Measurements from ENCODE around the gene UHMK1.

UHMK1 gene

DNA sequence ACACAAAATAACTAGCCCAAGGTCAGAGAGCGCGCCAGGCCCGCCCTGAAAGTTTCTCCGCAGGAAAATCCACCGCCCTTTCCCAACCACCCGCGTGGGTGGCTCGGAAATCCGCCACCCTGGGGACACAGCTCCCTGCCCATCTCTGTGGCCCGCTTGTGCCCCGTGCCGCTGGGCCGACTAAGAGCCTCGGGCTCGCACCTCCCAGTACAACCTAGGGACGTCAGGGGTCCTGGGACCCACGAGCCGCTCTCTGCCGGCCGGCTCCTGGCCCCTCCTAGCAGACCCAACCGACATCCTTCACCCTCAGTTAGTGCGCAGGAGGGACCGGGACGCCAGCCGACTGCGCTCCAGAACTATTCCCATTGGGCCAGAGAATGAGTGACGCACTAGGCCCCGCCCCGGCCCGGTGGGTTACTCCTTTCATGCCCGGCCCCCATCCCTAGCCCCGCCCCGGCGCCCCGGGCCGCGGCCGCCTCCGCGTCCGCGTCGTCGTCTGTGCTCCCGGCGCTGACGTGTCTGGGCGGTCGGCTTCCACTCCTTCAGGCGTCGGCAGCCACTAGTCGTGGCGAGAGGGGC is 63.5 kb downstream of the UHMK1 start:
- TF ChIP-seq CTCF (IDR thresholded peaks at IDR 0.05; ENCODE audit: extremely low read depth, insufficient read depth, missing control alignments) = no peak
- in situ Hi-C loops (cut with MboI; ENCODE audit: low pct_unique_long_range_greater_than_20kb, low sequenced_read_pairs, unreplicated experiment) = no loop called here
- peak; percentile 95 for DNase-seq (ENCODE audit: low spot score)

DNA sequence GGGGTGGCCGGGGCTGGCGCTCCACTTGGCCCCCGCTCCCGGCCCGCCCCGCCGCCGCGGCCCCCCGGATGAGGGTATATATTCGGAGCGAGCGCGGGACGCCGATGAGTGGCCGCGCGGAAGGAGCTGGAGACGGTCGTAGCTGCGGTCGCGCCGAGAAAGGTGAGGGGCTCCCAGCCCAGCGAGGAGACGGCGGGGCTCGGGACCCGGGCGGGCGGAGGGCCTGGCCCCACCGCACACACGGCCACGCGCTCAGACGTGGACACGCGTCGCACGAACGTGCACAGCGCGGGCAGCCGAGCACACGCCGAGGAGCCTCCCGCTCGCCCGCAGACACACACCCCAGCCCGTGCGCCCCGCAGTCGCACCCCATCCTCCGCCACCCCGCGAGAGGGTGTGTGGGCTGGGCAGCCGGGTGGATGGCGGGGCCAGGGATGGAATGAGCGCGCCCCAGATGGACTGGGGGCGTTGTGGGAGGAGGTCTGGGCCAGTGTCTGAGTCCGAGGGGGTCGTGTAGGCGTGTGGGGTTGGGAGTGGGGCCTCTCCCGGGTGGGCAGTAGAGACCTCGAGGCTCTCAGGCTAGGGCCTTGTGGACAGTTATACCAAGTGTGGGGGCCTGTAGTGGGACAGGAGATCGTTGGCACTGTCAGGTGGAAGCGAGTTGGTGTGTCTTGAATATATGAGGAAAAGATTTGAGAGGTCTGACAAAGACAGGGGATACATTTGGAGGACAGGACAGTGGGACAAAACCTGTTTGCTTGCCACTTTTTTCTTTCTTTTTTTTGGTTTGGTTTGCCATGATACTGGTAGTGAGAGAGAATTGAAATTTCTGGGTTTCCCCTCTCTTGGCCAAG is 64.2 kb downstream of the UHMK1 start, which contains the start of gene UAP1:
Gene UAP1 (plus strand): TSS at position 107 of the 854 bp plus-strand sequence. CDS start 4,347 bp downstream, outside the sequence.
- DNase-seq (ENCODE audit: low spot score) = no peak
- in situ Hi-C loops (cut with MboI; ENCODE audit: low pct_unique_long_range_greater_than_20kb, low sequenced_read_pairs, unreplicated experiment) = no loop called here
- no peak for TF ChIP-seq CTCF (IDR thresholded peaks at IDR 0.05; ENCODE audit: extremely low read depth, insufficient read depth, missing control alignments)

DNA sequence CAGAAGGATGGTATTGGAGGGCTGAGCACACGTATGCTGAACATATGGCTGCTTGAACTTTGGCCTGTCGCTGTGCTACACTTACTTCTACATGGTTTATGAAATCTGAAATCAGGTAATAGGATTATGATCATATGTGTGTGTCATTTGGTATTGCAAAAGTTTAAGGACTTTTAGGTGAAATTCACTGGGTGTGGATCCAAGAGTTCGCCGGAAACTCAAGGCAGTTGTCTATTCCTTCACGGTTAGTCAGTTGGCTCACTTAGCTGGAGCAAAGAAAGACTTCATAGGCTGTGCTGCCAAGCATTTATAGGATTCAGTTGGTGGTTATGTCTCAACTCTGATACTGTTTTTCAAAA is 64.8 kb downstream of the UHMK1 start:
- no peak for DNase-seq (ENCODE audit: low spot score)
- in situ Hi-C loops (cut with MboI; ENCODE audit: low pct_unique_long_range_greater_than_20kb, low sequenced_read_pairs, unreplicated experiment) = no loop called here
- no peak for TF ChIP-seq CTCF (IDR thresholded peaks at IDR 0.05; ENCODE audit: extremely low read depth, insufficient read depth, missing control alignments)

- TF ChIP-seq CTCF (IDR thresholded peaks at IDR 0.05; ENCODE audit: extremely low read depth, insufficient read depth, missing control alignments) = no peak
- DNase-seq (ENCODE audit: low spot score) = no peak
- in situ Hi-C loops (cut with MboI; ENCODE audit: low pct_unique_long_range_greater_than_20kb, low sequenced_read_pairs, unreplicated experiment) = no loop called here
These were observed 67.2 kb downstream of the UHMK1 start for GRCh38 chr1:162564762-162565218.

DNA sequence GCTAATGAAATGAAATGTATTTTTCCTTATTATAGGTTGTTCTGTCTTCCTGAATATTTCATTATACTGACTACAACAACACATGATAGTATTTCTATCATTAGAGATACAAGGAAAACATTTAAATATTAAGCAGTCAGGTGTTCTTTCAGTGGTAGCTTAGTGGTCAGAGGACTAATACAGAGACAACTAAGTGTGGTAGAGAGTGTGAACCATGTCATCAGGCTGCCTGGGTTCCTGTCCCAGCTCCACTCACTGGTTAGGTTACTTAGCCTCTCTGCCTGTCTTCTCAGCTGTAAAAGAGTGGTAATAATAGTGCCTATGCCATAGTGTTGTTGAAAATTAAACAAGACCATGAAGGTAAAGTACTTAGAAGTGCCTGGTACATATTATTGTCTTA is 67.8 kb downstream of the UHMK1 start:
- in situ Hi-C loops (cut with MboI; ENCODE audit: low pct_unique_long_range_greater_than_20kb, low sequenced_read_pairs, unreplicated experiment) = no loop called here
- no peak for TF ChIP-seq CTCF (IDR thresholded peaks at IDR 0.05; ENCODE audit: extremely low read depth, insufficient read depth, missing control alignments)
- peak; percentile 16 for DNase-seq (ENCODE audit: low spot score)

- no peak for TF ChIP-seq CTCF (IDR thresholded peaks at IDR 0.05; ENCODE audit: extremely low read depth, insufficient read depth, missing control alignments)
- in situ Hi-C loops (cut with MboI; ENCODE audit: low pct_unique_long_range_greater_than_20kb, low sequenced_read_pairs, unreplicated experiment) = no loop called here
These were observed 69.3 kb downstream of the UHMK1 start for GRCh38 chr1:162566870-162567269.

More at GRCh38 chr1:162566870-162567269, 69.3 kb downstream of the UHMK1 start:
- DNase-seq (ENCODE audit: low spot score) = no peak
